ENCODE results near the gene DAPL1.

DAPL1 gene

GRCh38 chr2:158817588-158817987, 22.5 kb downstream of the DAPL1 start:
- no peak overlapping the region for H3K4me3 ChIP-seq
- no peaks in the 10 kb centered on the region for H3K36me3 ChIP-seq (replicated peaks)
- peaks cover 5% of the 10 kb centered on the region; the same call in 1 of the 2 replicates for H3K27me3 ChIP-seq (ENCODE audit: low read depth)
- no peaks in the 10 kb centered on the region for H3K9me3 ChIP-seq
- no peak for DNase-seq (ENCODE audit: low spot score in 2 of 2)
- in situ Hi-C loops (cut with MboI; ENCODE audit: low sequenced_read_pairs), result no loop called here
- peaks cover 4% of the 10 kb centered on the region; the same call in 1 of the 2 replicates for H3K4me1 ChIP-seq

DNA sequence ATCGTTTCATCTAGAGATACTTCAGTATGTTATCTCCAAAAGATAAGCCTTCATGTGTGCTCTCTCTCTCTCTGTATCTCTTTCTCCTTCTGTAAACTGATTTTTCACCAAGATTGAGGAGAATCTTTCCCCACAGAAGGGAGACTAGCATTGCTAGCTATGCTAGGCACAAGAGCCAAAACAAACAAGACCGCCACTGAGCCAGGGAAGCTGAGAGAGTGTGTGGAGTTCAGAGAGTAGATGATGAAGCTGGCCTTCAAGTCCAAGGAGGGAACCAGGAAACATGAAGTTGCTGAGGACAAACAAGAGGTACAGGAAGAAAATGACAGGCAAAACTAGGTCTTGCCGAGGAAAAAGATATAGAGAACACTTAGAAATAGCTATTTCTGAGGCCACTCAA, 23.4 kb downstream of the DAPL1 start:
- Histone ChIP-seq H3K4me3 (no peak overlapping the region), H3K4me1 (peaks cover 4% of the 10 kb centered on the region; the same call in 1 of the 2 replicates), H3K36me3 (replicated peaks) (no peaks in the 10 kb centered on the region), H3K9me3 (no peaks in the 10 kb centered on the region), H3K27me3 (ENCODE audit: low read depth) (no peaks in the 10 kb centered on the region)
- in situ Hi-C loops (cut with MboI; ENCODE audit: low sequenced_read_pairs), result no loop called here
- DNase-seq (ENCODE audit: low spot score in 2 of 2), result no peak

- in situ Hi-C loops (cut with MboI; ENCODE audit: low sequenced_read_pairs), result no loop called here
- no peaks in the 10 kb centered on the region for H3K27me3 ChIP-seq (ENCODE audit: low read depth)
- no peak overlapping the region for H3K4me3 ChIP-seq
Measured at GRCh38 chr2:158822193-158822592, 27.1 kb downstream of the DAPL1 start.

GRCh38 chr2:158823486-158824237, 28.5 kb downstream of the DAPL1 start:
- Histone ChIP-seq H3K4me1 (peaks cover 6% of the 10 kb centered on the region), H3K9me3 (no peaks in the 10 kb centered on the region), H3K36me3 (replicated peaks) (no peaks in the 10 kb centered on the region), H3K4me3 (no peak overlapping the region), H3K27me3 (ENCODE audit: low read depth) (no peaks in the 10 kb centered on the region)
- no peak for DNase-seq (ENCODE audit: low spot score in 2 of 2)
- in situ Hi-C loops (cut with MboI; ENCODE audit: low sequenced_read_pairs), result no loop called here

More at GRCh38 chr2:158822193-158822592, 27.1 kb downstream of the DAPL1 start:
- Histone ChIP-seq H3K9me3 (no peaks in the 10 kb centered on the region), H3K4me1 (no peaks in the 10 kb centered on the region), H3K36me3 (replicated peaks) (no peaks in the 10 kb centered on the region)
- no peak for DNase-seq (ENCODE audit: low spot score in 2 of 2)

GRCh38 chr2:158825021-158825420, 29.9 kb downstream of the DAPL1 start:
- Histone ChIP-seq H3K27me3 (ENCODE audit: low read depth) (no peaks in the 10 kb centered on the region), H3K36me3 (replicated peaks) (no peaks in the 10 kb centered on the region), H3K4me1 (peaks cover 14% of the 10 kb centered on the region), H3K9me3 (no peaks in the 10 kb centered on the region), H3K4me3 (no peak overlapping the region)
- DNase-seq (ENCODE audit: low spot score in 2 of 2), result no peak
- in situ Hi-C loops (cut with MboI; ENCODE audit: low sequenced_read_pairs), result no loop called here

- H3K9me3 ChIP-seq, result no peaks in the 10 kb centered on the region
- peaks cover 14% of the 10 kb centered on the region for H3K4me1 ChIP-seq
- no peaks in the 10 kb centered on the region for H3K27me3 ChIP-seq (ENCODE audit: low read depth)
- no peak overlapping the region for H3K4me3 ChIP-seq
- no peak for DNase-seq (ENCODE audit: low spot score in 2 of 2)
- in situ Hi-C loops (cut with MboI; ENCODE audit: low sequenced_read_pairs), result no loop called here
- no peaks in the 10 kb centered on the region for H3K36me3 ChIP-seq (replicated peaks)
Measured at GRCh38 chr2:158826965-158827364, 31.8 kb downstream of the DAPL1 start.

- Histone ChIP-seq H3K4me3 (no peak overlapping the region), H3K27me3 (ENCODE audit: low read depth) (no peaks in the 10 kb centered on the region), H3K9me3 (no peaks in the 10 kb centered on the region), H3K4me1 (peaks cover 14% of the 10 kb centered on the region), H3K36me3 (replicated peaks) (no peaks in the 10 kb centered on the region)
- DNase-seq (ENCODE audit: low spot score in 2 of 2), result peak; percentile 10 to 70
- in situ Hi-C loops (cut with MboI; ENCODE audit: low sequenced_read_pairs), result no loop called here
Measured at GRCh38 chr2:158828378-158829164, 33.5 kb downstream of the DAPL1 start.

GRCh38 chr2:158829167-158829566, 34.0 kb downstream of the DAPL1 start:
- H3K27me3 ChIP-seq (ENCODE audit: low read depth), result no peaks in the 10 kb centered on the region
- H3K4me3 ChIP-seq, result no peak overlapping the region
- in situ Hi-C loops (cut with MboI; ENCODE audit: low sequenced_read_pairs), result no loop called here
- no peaks in the 10 kb centered on the region for H3K36me3 ChIP-seq (replicated peaks)
- DNase-seq (ENCODE audit: low spot score in 2 of 2), result no peak
- H3K9me3 ChIP-seq, result no peaks in the 10 kb centered on the region
- H3K4me1 ChIP-seq, result peaks cover 14% of the 10 kb centered on the region

GRCh38 chr2:158830201-158830600, 35.1 kb downstream of the DAPL1 start:
- no peak for DNase-seq (ENCODE audit: low spot score in 2 of 2)
- Histone ChIP-seq H3K4me1 (peaks cover 14% of the 10 kb centered on the region), H3K36me3 (replicated peaks) (no peaks in the 10 kb centered on the region), H3K9me3 (no peaks in the 10 kb centered on the region), H3K27me3 (ENCODE audit: low read depth) (no peaks in the 10 kb centered on the region), H3K4me3 (no peak overlapping the region)
- in situ Hi-C loops (cut with MboI; ENCODE audit: low sequenced_read_pairs), result no loop called here

DNA sequence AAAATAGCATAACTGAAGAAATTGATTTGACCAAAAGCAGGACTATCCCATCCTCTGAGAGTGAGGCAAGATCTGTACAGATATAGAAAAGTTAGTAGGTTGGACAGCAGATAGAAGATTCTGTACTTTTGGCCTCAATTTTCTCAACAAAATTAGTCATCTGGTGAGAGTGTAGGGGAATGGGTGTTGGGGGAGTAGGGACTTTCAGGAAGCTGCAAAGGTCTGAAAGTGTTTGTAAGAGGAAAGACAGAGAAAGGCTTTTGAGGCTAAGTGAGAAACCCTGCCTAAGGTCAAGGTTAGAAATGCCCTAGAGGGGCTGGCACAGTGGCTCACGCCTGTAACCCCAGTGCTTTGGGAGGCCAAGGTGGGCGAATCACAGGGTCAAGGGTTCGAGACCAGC, 40.3 kb downstream of the DAPL1 start:
- DNase-seq (ENCODE audit: low spot score in 2 of 2), result no peak
- in situ Hi-C loops (cut with MboI; ENCODE audit: low sequenced_read_pairs), result no loop called here
- Histone ChIP-seq H3K27me3 (ENCODE audit: low read depth) (no peaks in the 10 kb centered on the region), H3K9me3 (no peaks in the 10 kb centered on the region), H3K4me3 (no peak overlapping the region), H3K4me1 (no peaks in the 10 kb centered on the region), H3K36me3 (replicated peaks) (no peaks in the 10 kb centered on the region)

DNA sequence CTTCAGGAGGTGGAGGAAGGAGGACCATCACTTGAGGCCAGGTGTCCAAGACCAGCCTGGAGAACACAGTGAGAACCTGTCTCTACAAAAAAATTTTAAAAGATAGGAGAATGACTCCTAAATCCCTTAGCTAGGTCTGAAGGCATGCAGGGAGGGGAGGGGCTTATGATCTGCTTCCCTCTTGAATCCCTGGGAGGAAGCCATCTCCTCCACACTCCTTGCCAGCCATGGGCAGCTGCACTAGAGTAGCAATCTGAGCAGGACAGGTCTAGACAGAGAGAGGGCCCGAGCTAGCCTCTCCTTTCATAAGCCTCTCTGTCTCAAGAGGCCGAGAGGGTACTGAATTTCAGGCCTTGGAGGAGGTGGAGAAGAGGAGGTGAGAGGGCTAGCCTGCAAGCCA, 42.5 kb downstream of the DAPL1 start:
- in situ Hi-C loops (cut with MboI; ENCODE audit: low sequenced_read_pairs), result no loop called here
- Histone ChIP-seq H3K9me3 (no peaks in the 10 kb centered on the region), H3K4me3 (no peak overlapping the region), H3K4me1 (no peaks in the 10 kb centered on the region), H3K36me3 (replicated peaks) (no peaks in the 10 kb centered on the region), H3K27me3 (ENCODE audit: low read depth) (no peaks in the 10 kb centered on the region)
- DNase-seq (ENCODE audit: low spot score in 2 of 2), result no peak

GRCh38 chr2:158841850-158842249, 46.7 kb downstream of the DAPL1 start:
- H3K9me3 ChIP-seq, result no peaks in the 10 kb centered on the region
- in situ Hi-C loops (cut with MboI; ENCODE audit: low sequenced_read_pairs), result no loop called here

DNA sequence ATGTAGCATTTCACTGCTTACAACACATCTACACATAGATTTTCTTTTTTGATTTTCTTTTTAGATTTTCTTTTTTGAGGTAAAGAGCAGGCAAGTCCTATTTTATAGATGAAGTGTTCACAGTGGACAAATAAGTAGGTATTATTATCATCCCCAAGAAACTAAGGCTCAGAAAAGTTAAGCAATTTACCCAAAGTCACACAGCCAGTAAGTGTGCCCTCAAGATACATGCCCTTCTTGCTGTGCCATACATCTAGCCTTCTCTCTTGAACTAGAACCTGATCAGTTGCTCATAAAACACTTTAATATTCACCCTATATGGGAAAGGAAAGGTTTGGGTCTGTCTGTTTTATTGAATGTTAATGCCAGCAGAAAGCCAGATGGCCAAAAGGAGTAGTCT, 50.3 kb downstream of the DAPL1 start:
- Histone ChIP-seq H3K9me3 (no peaks in the 10 kb centered on the region), H3K27me3 (ENCODE audit: low read depth) (no peaks in the 10 kb centered on the region), H3K36me3 (replicated peaks) (no peaks in the 10 kb centered on the region), H3K4me1 (peaks cover 20% of the 10 kb centered on the region), H3K4me3 (no peak overlapping the region)
- in situ Hi-C loops (cut with MboI; ENCODE audit: low sequenced_read_pairs), result no loop called here
- no peak for DNase-seq (ENCODE audit: low spot score in 2 of 2)

More at GRCh38 chr2:158841850-158842249, 46.7 kb downstream of the DAPL1 start:
- peaks cover 20% of the 10 kb centered on the region for H3K4me1 ChIP-seq
- no peak overlapping the region for H3K4me3 ChIP-seq
- no peak for DNase-seq (ENCODE audit: low spot score in 2 of 2)
- H3K27me3 ChIP-seq (ENCODE audit: low read depth), result no peaks in the 10 kb centered on the region
- no peaks in the 10 kb centered on the region for H3K36me3 ChIP-seq (replicated peaks)

DNA sequence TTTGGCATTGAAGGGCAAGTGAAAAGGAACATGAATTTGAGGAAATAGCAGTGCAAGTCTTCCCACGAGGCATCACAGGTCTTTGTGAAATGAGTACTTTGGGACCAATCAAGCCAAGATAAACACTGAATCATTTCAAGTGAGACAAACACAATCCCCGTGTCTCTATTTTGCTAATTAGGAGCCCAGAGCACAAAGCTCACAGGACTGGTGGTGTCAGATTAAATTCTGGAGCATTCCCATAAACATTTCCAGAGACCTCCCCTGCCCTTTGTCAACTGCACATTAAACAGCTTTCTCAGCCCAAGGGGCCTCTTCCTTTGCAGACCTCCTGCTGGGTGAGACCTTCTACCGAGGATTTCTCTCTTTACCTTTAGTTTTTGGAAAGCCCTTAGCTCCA, 50.7 kb downstream of the DAPL1 start:
- Histone ChIP-seq H3K4me3 (no peak overlapping the region), H3K36me3 (replicated peaks) (no peaks in the 10 kb centered on the region), H3K4me1 (peaks cover 20% of the 10 kb centered on the region), H3K27me3 (ENCODE audit: low read depth) (no peaks in the 10 kb centered on the region), H3K9me3 (no peaks in the 10 kb centered on the region)
- peak; percentile 78 to 88 for DNase-seq (ENCODE audit: low spot score in 2 of 2)
- in situ Hi-C loops (cut with MboI; ENCODE audit: low sequenced_read_pairs), result no loop called here

All from HAP-1 (cell line).